PC-9 (cell line): ENCODE data around the gene NOTCH3.

Experiments
- CTCF ChIP-seq: fragments of 200-600 bp; sonication (generic); conservative IDR thresholded peaks from 2 replicates; pipeline ENCODE4 v1.6.1; 2017; ENCODE audit warnings: mixed run types, antibody characterized with exemption, mild to moderate bottlenecking, moderate library complexity
- EZH2 ChIP-seq: fragments of 200-600 bp; sonication (generic); IDR thresholded peaks from 2 replicates; pipeline ENCODE4 v1.8.0; 2017; ENCODE audit warnings: antibody characterized with exemption, low read depth

GRCh38 chr19:15129856-15130585 lies 70.8 kb downstream of the NOTCH3 start:
- TF ChIP-seq CTCF (no peak), EZH2 (no peak)
